Stimulated activated CD4-positive, alpha-beta T cell treated with anti-CD3 and anti-CD28 coated beads, Interleukin-2, amount 100 ng/mL, for 4 hours (primary cell): ENCODE results near the gene MACROD2.
"Not testable (repeated sequence)": the region's sequence is repeated elsewhere in the genome, so short reads cannot be mapped to it uniquely, and the experiment has no call there.

ENCODE experiments used
- DNase-seq: peaks from one replicate; pipeline ENCODE4 v3.0.0-alpha.2; 2020; ENCODE audit warnings: low read depth

Gene MACROD2

GRCh38 chr20:14996883-14997672, 1001.8 kb downstream of the MACROD2 start:
- DNase-seq = no peak

- DNase-seq = no peak
These were observed 1002.5 kb downstream of the MACROD2 start for GRCh38 chr20:14997791-14998190.

- DNase-seq = no peak
These were observed 1010.1 kb downstream of the MACROD2 start for GRCh38 chr20:15005300-15005986.

- DNase-seq = no peak
These were observed 1016.3 kb downstream of the MACROD2 start for GRCh38 chr20:15011631-15012030.

- DNase-seq = no peak
These were observed 1017.2 kb downstream of the MACROD2 start for GRCh38 chr20:15012566-15012965.

GRCh38 chr20:15016875-15017274, 1021.6 kb downstream of the MACROD2 start:
- not testable (repeated sequence) for DNase-seq

- no peak for DNase-seq
These were observed 1023.6 kb downstream of the MACROD2 start for GRCh38 chr20:15018966-15019365.

- no peak for DNase-seq
These were observed 1025.5 kb downstream of the MACROD2 start for GRCh38 chr20:15020845-15021244.

- no peak for DNase-seq
These were observed 1027.6 kb downstream of the MACROD2 start for GRCh38 chr20:15022921-15023320.

- no peak for DNase-seq
These were observed 1031.4 kb downstream of the MACROD2 start for GRCh38 chr20:15026759-15027158.

- no peak for DNase-seq
These were observed 1035.5 kb downstream of the MACROD2 start for GRCh38 chr20:15030826-15031225.

GRCh38 chr20:15031546-15032351, 1036.4 kb downstream of the MACROD2 start:
- DNase-seq = no peak

- DNase-seq = no peak
These were observed 1037.0 kb downstream of the MACROD2 start for GRCh38 chr20:15032352-15032622.

- DNase-seq = no peak
These were observed 1038.0 kb downstream of the MACROD2 start for GRCh38 chr20:15033269-15033668.

- no peak for DNase-seq
These were observed 1038.6 kb downstream of the MACROD2 start for GRCh38 chr20:15033891-15034290.

GRCh38 chr20:15036948-15037347, 1041.6 kb downstream of the MACROD2 start:
- no peak for DNase-seq

GRCh38 chr20:15039088-15039752, 1043.9 kb downstream of the MACROD2 start:
- DNase-seq = no peak

- no peak for DNase-seq
These were observed 1047.4 kb downstream of the MACROD2 start for GRCh38 chr20:15042723-15043122.

GRCh38 chr20:15045246-15045645, 1049.9 kb downstream of the MACROD2 start:
- no peak for DNase-seq

GRCh38 chr20:15047042-15047441, 1051.7 kb downstream of the MACROD2 start:
- DNase-seq = no peak

- no peak for DNase-seq
These were observed 1052.3 kb downstream of the MACROD2 start for GRCh38 chr20:15047601-15048000.

- DNase-seq = no peak
These were observed 1060.9 kb downstream of the MACROD2 start for GRCh38 chr20:15056246-15056645.
